ENCODE measurements around the gene CD180. TPM values are rescaled to one million over a fixed set of nuclear protein-coding genes. Genes with fewer than 3 reads are reported as not detected.

Gene CD180
- total RNA-seq, 3 donors from 2014 or later = 0.87 to 1.4 (median 1.3) TPM

- no peak for ATAC-seq
- intact Hi-C loops (cut with DNase I, micrococcal nuclease) = loop anchor here in 1 of 2 donors (5.0 kb wide), 1 partner anchor 39 kb away; no protein-coding TSS in a partner anchor
- no peaks in the 10 kb centered on the region for H3K4me1 ChIP-seq (ENCODE audit: low read depth)
- no peak overlapping the region for H3K4me3 ChIP-seq
- no peaks in the 10 kb centered on the region for H3K36me3 ChIP-seq (ENCODE audit: low read depth)
- DNase-seq = no peak
- no peak for TF ChIP-seq CTCF (IDR thresholded peaks at IDR 0.05)
- H3K9me3 ChIP-seq = no peaks in the 10 kb centered on the region
Measured at GRCh38 chr5:67205981-67206380, 9.4 kb upstream of the CD180 start.

- intact Hi-C loops (cut with DNase I, micrococcal nuclease) = loop anchor here in 1 of 2 donors (5.0 kb wide), 1 partner anchor 38 kb away; no protein-coding TSS in a partner anchor
- no peaks in the 10 kb centered on the region for H3K36me3 ChIP-seq (ENCODE audit: low read depth)
- DNase-seq = no peak
- no peak for ATAC-seq
- H3K4me1 ChIP-seq (ENCODE audit: low read depth) = no peaks in the 10 kb centered on the region
- no peaks in the 10 kb centered on the region for H3K9me3 ChIP-seq
- TF ChIP-seq CTCF (IDR thresholded peaks at IDR 0.05) = no peak
- H3K4me3 ChIP-seq = no peak overlapping the region
Measured at GRCh38 chr5:67204821-67205220, 8.2 kb upstream of the CD180 start.

GRCh38 chr5:67203701-67204074, 7.1 kb upstream of the CD180 start:
- Histone ChIP-seq H3K4me3 (no peak overlapping the region), H3K36me3 (ENCODE audit: low read depth) (no peaks in the 10 kb centered on the region), H3K9me3 (no peaks in the 10 kb centered on the region), H3K4me1 (ENCODE audit: low read depth) (no peaks in the 10 kb centered on the region)
- no peak for TF ChIP-seq CTCF (IDR thresholded peaks at IDR 0.05)
- ATAC-seq = no peak
- no peak for DNase-seq
- intact Hi-C loops (cut with DNase I, micrococcal nuclease) = no loop called here

GRCh38 chr5:67202828-67203227, 6.2 kb upstream of the CD180 start:
- intact Hi-C loops (cut with DNase I, micrococcal nuclease) = no loop called here
- ATAC-seq (no peak), DNase-seq (no peak)
- no peaks in the 10 kb centered on the region for H3K36me3 ChIP-seq (ENCODE audit: low read depth)
- H3K9me3 ChIP-seq = no peaks in the 10 kb centered on the region
- H3K4me3 ChIP-seq = no peak overlapping the region
- no peaks in the 10 kb centered on the region for H3K4me1 ChIP-seq (ENCODE audit: low read depth)
- no peak for TF ChIP-seq CTCF (IDR thresholded peaks at IDR 0.05)

- intact Hi-C loops (cut with DNase I, micrococcal nuclease) = no loop called here
- DNase-seq (no peak), ATAC-seq (no peak)
- no peak for TF ChIP-seq CTCF (IDR thresholded peaks at IDR 0.05)
- H3K9me3 ChIP-seq = no peaks in the 10 kb centered on the region
- H3K4me1 ChIP-seq (ENCODE audit: low read depth) = no peaks in the 10 kb centered on the region
- H3K4me3 ChIP-seq = no peak overlapping the region
- H3K36me3 ChIP-seq (ENCODE audit: low read depth) = no peaks in the 10 kb centered on the region
Measured at GRCh38 chr5:67201897-67202549, 5.4 kb upstream of the CD180 start.
